C4-2B (cell line): ENCODE results near the gene MAP4.
A peak's percentile ranks its signal among the peaks of the same experiment; 100 is the strongest.

ENCODE experiments used
- H3K27ac ChIP-seq: fragments of 450-650 bp; 2 replicates; pipeline ENCODE4 v1.5.1; 2017
- CTCF ChIP-seq: fragments of 450-650 bp; conservative IDR thresholded peaks from 2 replicates; pipeline ENCODE4 v1.5.1; 2017; ENCODE audit warnings: mild to moderate bottlenecking
- ZFX ChIP-seq: fragments of 450-650 bp; IDR thresholded peaks from 2 replicates; pipeline ENCODE4 v1.6.1; 2017

MAP4 gene

GRCh38 chr3:48000212-48000611 lies 16.0 kb downstream of the MAP4 start:
- no peak overlapping the region for H3K27ac ChIP-seq
- no peak for TF ChIP-seq ZFX
- no peak for TF ChIP-seq CTCF

GRCh38 chr3:47996440-47996839 lies 19.8 kb downstream of the MAP4 start:
- TF ChIP-seq CTCF: no peak
- TF ChIP-seq ZFX: no peak

GRCh38 chr3:47994180-47994579 lies 22.0 kb downstream of the MAP4 start:
- no peak for TF ChIP-seq ZFX
- TF ChIP-seq CTCF: no peak
- no peak overlapping the region for H3K27ac ChIP-seq

More at GRCh38 chr3:47996440-47996839, 19.8 kb downstream of the MAP4 start:
- no peak overlapping the region for H3K27ac ChIP-seq

- no peak overlapping the region for H3K27ac ChIP-seq
- TF ChIP-seq CTCF (no peak), ZFX (no peak)
Measured at GRCh38 chr3:47991341-47991740, 24.9 kb downstream of the MAP4 start.

- no peak overlapping the region for H3K27ac ChIP-seq
Measured at GRCh38 chr3:47989981-47990440, 26.2 kb downstream of the MAP4 start.

GRCh38 chr3:47985381-47985780 lies 30.8 kb downstream of the MAP4 start:
- no peak for TF ChIP-seq CTCF
- no peak for TF ChIP-seq ZFX
- H3K27ac ChIP-seq: peak overlapping the region; percentile 57

More at GRCh38 chr3:47989981-47990440, 26.2 kb downstream of the MAP4 start:
- no peak for TF ChIP-seq ZFX
- TF ChIP-seq CTCF: peak; percentile 93

GRCh38 chr3:47984075-47984728 lies 32.0 kb downstream of the MAP4 start:
- TF ChIP-seq ZFX (no peak), CTCF (no peak)
- H3K27ac ChIP-seq: peak overlapping the region; percentile 57
